ENCODE measurements around the gene NRXN3.

GRCh38 chr14:79418649-79419415 lies 1248.7 kb downstream of the NRXN3 start:
- TF ChIP-seq ZNF701 (tag by site-specific recombination; IDR thresholded peaks at IDR 0.05), result no peak
- TF ChIP-seq, protein P1, sequence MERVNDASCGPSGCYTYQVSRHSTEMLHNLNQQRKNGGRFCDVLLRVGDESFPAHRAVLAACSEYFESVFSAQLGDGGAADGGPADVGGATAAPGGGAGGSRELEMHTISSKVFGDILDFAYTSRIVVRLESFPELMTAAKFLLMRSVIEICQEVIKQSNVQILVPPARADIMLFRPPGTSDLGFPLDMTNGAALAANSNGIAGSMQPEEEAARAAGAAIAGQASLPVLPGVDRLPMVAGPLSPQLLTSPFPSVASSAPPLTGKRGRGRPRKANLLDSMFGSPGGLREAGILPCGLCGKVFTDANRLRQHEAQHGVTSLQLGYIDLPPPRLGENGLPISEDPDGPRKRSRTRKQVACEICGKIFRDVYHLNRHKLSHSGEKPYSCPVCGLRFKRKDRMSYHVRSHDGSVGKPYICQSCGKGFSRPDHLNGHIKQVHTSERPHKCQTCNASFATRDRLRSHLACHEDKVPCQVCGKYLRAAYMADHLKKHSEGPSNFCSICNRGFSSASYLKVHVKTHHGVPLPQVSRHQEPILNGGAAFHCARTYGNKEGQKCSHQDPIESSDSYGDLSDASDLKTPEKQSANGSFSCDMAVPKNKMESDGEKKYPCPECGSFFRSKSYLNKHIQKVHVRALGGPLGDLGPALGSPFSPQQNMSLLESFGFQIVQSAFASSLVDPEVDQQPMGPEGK (tag by site-specific recombination; IDR thresholded peaks at IDR 0.05), result no peak
- TF ChIP-seq ZBTB11 (tag by site-specific recombination; conservative IDR thresholded peaks at IDR 0.05; ENCODE audit: low read depth), result no peak
